HG02840 (cell line): ENCODE data around the gene CD44.

Experiments used
- ATAC-seq: cut with Tn5 transposase; IDR thresholded peaks from one replicate; pipeline ENCODE4 v1.9.1; 2021; ENCODE audit warnings: mild to moderate bottlenecking, moderate library complexity, moderate number of reproducible peaks; ENCODE audit not compliant: unreplicated experiment, low FRiP score

Gene CD44

GRCh38 chr11:35111161-35112055 is 27.6 kb upstream of the CD44 start:
- no peak for ATAC-seq

- no peak for ATAC-seq
These were observed 26.7 kb upstream of the CD44 start for GRCh38 chr11:35112056-35112845.

- no peak for ATAC-seq
These were observed 26.2 kb upstream of the CD44 start for GRCh38 chr11:35112846-35113105.

- ATAC-seq: peak; percentile 42
These were observed 23.9 kb upstream of the CD44 start for GRCh38 chr11:35114906-35115687.

- no peak for ATAC-seq
These were observed 23.3 kb upstream of the CD44 start for GRCh38 chr11:35115688-35116030.

GRCh38 chr11:35116245-35116644 is 22.7 kb upstream of the CD44 start:
- ATAC-seq: no peak

- no peak for ATAC-seq
These were observed 22.0 kb upstream of the CD44 start for GRCh38 chr11:35116762-35117640.

- peak; percentile 65 for ATAC-seq
These were observed 20.1 kb upstream of the CD44 start for GRCh38 chr11:35118906-35119305.

GRCh38 chr11:35121326-35121865 is 17.6 kb upstream of the CD44 start:
- ATAC-seq: no peak

- no peak for ATAC-seq
These were observed 16.7 kb upstream of the CD44 start for GRCh38 chr11:35122308-35122707.

GRCh38 chr11:35126000-35126878 is 12.7 kb upstream of the CD44 start:
- peak; percentile 65 for ATAC-seq

- no peak for ATAC-seq
These were observed 11.9 kb upstream of the CD44 start for GRCh38 chr11:35126879-35127581.

GRCh38 chr11:35127619-35128018 is 11.4 kb upstream of the CD44 start:
- ATAC-seq: no peak

- no peak for ATAC-seq
These were observed 7.9 kb upstream of the CD44 start for GRCh38 chr11:35131094-35131493.

- no peak for ATAC-seq
These were observed 7.1 kb upstream of the CD44 start for GRCh38 chr11:35131886-35132285.

- ATAC-seq: no peak
These were observed 5.3 kb upstream of the CD44 start for GRCh38 chr11:35133656-35134055.

- ATAC-seq: no peak
These were observed 4.4 kb upstream of the CD44 start for GRCh38 chr11:35134403-35135148.

- ATAC-seq: no peak
These were observed 3.7 kb upstream of the CD44 start for GRCh38 chr11:35135222-35135621.
